HG02588 (cell line): ENCODE results near the gene VGF.

Source experiments
- ATAC-seq: cut with Tn5 transposase; IDR thresholded peaks from one replicate; pipeline ENCODE4 v1.9.1; 2021; ENCODE audit warnings: mild to moderate bottlenecking, moderate library complexity; ENCODE audit not compliant: unreplicated experiment

The VGF gene

GRCh38 chr7:101166909-101167644, 1.7 kb upstream of the VGF start:
- ATAC-seq = no peak

GRCh38 chr7:101166648-101166908, 1.2 kb upstream of the VGF start:
- ATAC-seq = no peak

GRCh38 chr7:101165958-101166647, 734 bp upstream of the VGF start:
- ATAC-seq = no peak

GRCh38 chr7:101164071-101164840, 1.1 kb downstream of the VGF start:
- ATAC-seq = no peak

GRCh38 chr7:101163279-101164070, 1.9 kb downstream of the VGF start:
- ATAC-seq = no peak

GRCh38 chr7:101162551-101163278, 2.7 kb downstream of the VGF start:
- no peak for ATAC-seq

GRCh38 chr7:101161692-101162471, 3.5 kb downstream of the VGF start:
- no peak for ATAC-seq

GRCh38 chr7:101160910-101161309, 4.5 kb downstream of the VGF start:
- no peak for ATAC-seq

GRCh38 chr7:101159696-101160674, 5.4 kb downstream of the VGF start:
- ATAC-seq = no peak

- ATAC-seq = no peak
Measured at GRCh38 chr7:101156866-101157589, 8.3 kb downstream of the VGF start.

- ATAC-seq = no peak
Measured at GRCh38 chr7:101156277-101156676, 9.1 kb downstream of the VGF start.

- ATAC-seq = no peak
Measured at GRCh38 chr7:101155303-101155702, 10.1 kb downstream of the VGF start.

- ATAC-seq = peak; percentile 17
Measured at GRCh38 chr7:101154693-101155102, 10.7 kb downstream of the VGF start.

GRCh38 chr7:101153969-101154692, 11.2 kb downstream of the VGF start, which contains the start of gene AP1S1:
Gene AP1S1 (plus strand): TSS chr7:101154476. CDS start chr7:101154515, 39 bp downstream.
- ATAC-seq = peak; percentile 81

GRCh38 chr7:101151908-101152651, 13.3 kb downstream of the VGF start:
- ATAC-seq = no peak

GRCh38 chr7:101140746-101141382, 24.5 kb downstream of the VGF start:
- no peak for ATAC-seq
